IMR-90 (cell line): Measurements from ENCODE around the gene COL11A2. TPM values are rescaled to one million over a fixed set of nuclear protein-coding genes. Genes with fewer than 3 reads are reported as not detected.

Experiments
- ATAC-seq: fragments of 200-7000 bp; cut with Tn5 transposase; 2 replicates; pipeline ENCODE4 v1.9.1; 2020; ENCODE audit warnings: low read depth, mild to moderate bottlenecking, moderate library complexity
- BruUV-seq: library from RNA; stranded (reverse); fragments of 400-500 nt; replicated peaks from 2 replicates; lab custom pipeline; 2021; lab: Mats Ljungman, UMichigan
- CTCF ChIA-PET: fragments of 300-600 bp; formaldehyde crosslinking; extraction: SDS; loops from one replicate; lab custom pipeline; 2021; ENCODE audit warnings: antibody characterized with exemption; lab: Yijun Ruan, JAX
- POLR2A ChIA-PET: fragments of 300-600 bp; sonication (Branson Sonifier 250); formaldehyde crosslinking; loops from one replicate; lab custom pipeline; 2022; ENCODE audit warnings: antibody characterized with exemption; ENCODE audit not compliant: unreplicated experiment; lab: Charles Lee
- DNase-seq: peaks from one replicate; pipeline ENCODE4 v3.0.0; 2013
- H2AFZ ChIP-seq: replicated peaks from 2 replicates; pipeline ENCODE3; 2013; ENCODE audit warnings: low read length, mild to moderate bottlenecking; ENCODE audit not compliant: poor library complexity
- H2AK5ac ChIP-seq: 2 replicates; pipeline ENCODE4 v1.6.1; 2013; ENCODE audit warnings: low read depth, low read length, inconsistent platforms
- H2AK9ac ChIP-seq: replicated peaks from 2 replicates; pipeline ENCODE3; 2013; ENCODE audit warnings: mild to moderate bottlenecking, low read depth, low read length, moderate library complexity; ENCODE audit not compliant: poor library complexity
- H2BK120ac ChIP-seq: 2 replicates; pipeline ENCODE4 v1.6.1; 2013; ENCODE audit warnings: low read depth, low read length, inconsistent platforms
- H2BK15ac ChIP-seq: 3 replicates; pipeline ENCODE4 v1.6.1; 2013; ENCODE audit warnings: low read depth, low read length, inconsistent platforms
- H2BK20ac ChIP-seq: 2 replicates; pipeline ENCODE4 v1.6.1; 2013; ENCODE audit warnings: low read depth, mild to moderate bottlenecking, inconsistent platforms, low read length, moderate library complexity
- H2BK5ac ChIP-seq: 2 replicates; pipeline ENCODE4 v1.6.1; 2013; ENCODE audit warnings: mild to moderate bottlenecking, low read depth, low read length, inconsistent platforms; ENCODE audit not compliant: poor library complexity, severe bottlenecking
- H3K14ac ChIP-seq: replicated peaks from 2 replicates; pipeline ENCODE4 v1.6.1; 2013; ENCODE audit warnings: low read depth, low read length, inconsistent platforms
- H3K18ac ChIP-seq: 2 replicates; pipeline ENCODE4 v1.6.1; 2013; ENCODE audit warnings: low read depth, low read length, control low read depth
- H3K23ac ChIP-seq: 2 replicates; pipeline ENCODE4 v1.6.1; 2013; ENCODE audit warnings: low read depth, low read length, inconsistent platforms
- H3K27ac ChIP-seq: 2 replicates; pipeline ENCODE4 v1.5.1; 2013; ENCODE audit warnings: mild to moderate bottlenecking, control low read depth, low read length; ENCODE audit not compliant: insufficient read depth
- H3K27me3 ChIP-seq: 2 replicates; pipeline ENCODE4 v1.6.1; 2013; ENCODE audit warnings: low read length; ENCODE audit not compliant: control insufficient read depth, insufficient read depth
- H3K36me3 ChIP-seq: 2 replicates; pipeline ENCODE4 v1.6.1; 2013; ENCODE audit warnings: low read length, mixed read lengths; ENCODE audit not compliant: control insufficient read depth, insufficient read depth
- H3K4ac ChIP-seq: 2 replicates; pipeline ENCODE4 v1.6.1; 2013; ENCODE audit warnings: low read depth, low read length, inconsistent platforms
- H3K4me1 ChIP-seq: 2 replicates; pipeline ENCODE4 v1.6.1; 2013; ENCODE audit warnings: low read length, mixed read lengths; ENCODE audit not compliant: control insufficient read depth, insufficient read depth
- H3K4me2 ChIP-seq: 2 replicates; pipeline ENCODE4 v1.6.1; 2013; ENCODE audit warnings: low read depth, mild to moderate bottlenecking, control low read depth, low read length, moderate library complexity
- H3K4me3 ChIP-seq: 2 replicates; pipeline ENCODE4 v1.5.1; 2013; ENCODE audit warnings: low read depth, mild to moderate bottlenecking, control low read depth, low read length, moderate library complexity; ENCODE audit not compliant: insufficient read depth
- H3K56ac ChIP-seq: 2 replicates; pipeline ENCODE4 v1.6.1; 2013; ENCODE audit warnings: low read length, inconsistent platforms; ENCODE audit not compliant: insufficient read depth; ENCODE audit errors: extremely low read depth
- H3K79me1 ChIP-seq, 2 experiments: 2 replicates each; pipeline ENCODE4 v1.6.1; 2013; ENCODE audit warnings: low read length in 2 of 2, inconsistent platforms in 1 of 2, low read depth in 1 of 2
- H3K9ac ChIP-seq: 2 replicates; pipeline ENCODE4 v1.6.1; 2013; ENCODE audit warnings: low read depth, low read length, control low read depth
- H3K9me1 ChIP-seq: 2 replicates; pipeline ENCODE4 v1.6.1; 2013; ENCODE audit warnings: low read length, inconsistent platforms; ENCODE audit not compliant: insufficient read depth
- H3K9me3 ChIP-seq: 2 replicates; pipeline ENCODE4 v1.6.1; 2013; ENCODE audit warnings: low read length; ENCODE audit not compliant: control insufficient read depth, insufficient read depth
- H4K20me1 ChIP-seq: 2 replicates; pipeline ENCODE4 v1.6.1; 2013; ENCODE audit warnings: low read length, inconsistent platforms; ENCODE audit not compliant: insufficient read depth
- H4K5ac ChIP-seq: 2 replicates; pipeline ENCODE4 v1.6.1; 2013; ENCODE audit warnings: mild to moderate bottlenecking, low read depth, low read length, control low read depth
- H4K8ac ChIP-seq, 2 experiments: 2 replicates each; pipeline ENCODE4 v1.6.1; 2013; ENCODE audit warnings: low read depth in 2 of 2, low read length in 2 of 2, control low read depth in 1 of 2, inconsistent platforms in 1 of 2
- H4K91ac ChIP-seq: 2 replicates; pipeline ENCODE4 v1.6.1; 2013; ENCODE audit warnings: low read depth, low read length, inconsistent platforms; ENCODE audit not compliant: insufficient read depth
- ELK1 ChIP-seq: fragments of 150-350 bp; IDR thresholded peaks from 2 replicates; pipeline ENCODE4 v1.6.1; 2016; ENCODE audit warnings: low read depth, mild to moderate bottlenecking, low read length, moderate library complexity, borderline replicate concordance
- FOS ChIP-seq: fragments of 150-350 bp; IDR thresholded peaks from 2 replicates; pipeline ENCODE4 v1.6.1; 2016; ENCODE audit warnings: low read depth, low read length
- POLR2A ChIP-seq: IDR thresholded peaks from 2 replicates; pipeline ENCODE4 v1.6.1; 2012; ENCODE audit warnings: mild to moderate bottlenecking, low read depth, low read length
- RCOR1 ChIP-seq: IDR thresholded peaks from 2 replicates; pipeline ENCODE4 v1.6.1; 2012; ENCODE audit warnings: mild to moderate bottlenecking, low read length, improper control_type of control experiment; ENCODE audit not compliant: insufficient replicate concordance
- WGBS, 2 experiments: methylation state at CpG; one replicate each; pipeline versions ENCODE4 v1.1.5 to v1.1.7; 2013; ENCODE audit warnings: missing lambda C conversion rate in 2 of 2; ENCODE audit not compliant: insufficient read length in 1 of 2; ENCODE audit errors: extremely low coverage in 2 of 2; 5-methylcytosine and 5-hydroxymethylcytosine counted together
- dilution Hi-C: fragments of 300-500 bp; cut with HindIII; formaldehyde crosslinking; loops from one replicate; pipeline ENCODE4 v1.14.3; 2018; ENCODE audit warnings: low sequenced_read_pairs; ENCODE audit not compliant: unreplicated experiment
- in situ Hi-C: fragments of 300-500 bp; cut with MboI; formaldehyde crosslinking; loops from 3 replicates; pipeline ENCODE4 v1.14.3; 2019; ENCODE audit warnings: low sequenced_read_pairs, inconsistent platforms, mixed read lengths
- intact Hi-C: fragments of 100-400 bp; cut with micrococcal nuclease; formaldehyde crosslinking; loops from 2 replicates; pipeline ENCODE4 v1.10.0; 2022
- polyA plus RNA-seq, 3 experiments: library from polyadenylated mRNA; depleted of rRNA; stranded (reverse); fragments of >200 nt; gene quantifications; 2 replicates each; pipeline ENCODE4 v1.2.3, GENCODE V29; 2012; ENCODE audit warnings: low replicate concordance in 1 of 3
- total RNA-seq: library from RNA; depleted of rRNA; stranded (reverse); fragments of >200 nt; gene quantifications from 2 replicates; pipeline ENCODE4 v1.2.3, GENCODE V29; 2012

Gene COL11A2
- total and polyA plus RNA-seq, 2 of the 4 experiments (the other 2 are of a cell fraction), result under 0.01 to 0.38 TPM

GRCh38 chr6:33213166-33213988 lies 21.1 kb upstream of the COL11A2 start:
- no peaks in the 10 kb centered on the region for H4K20me1 ChIP-seq
- no peaks in the 10 kb centered on the region for H3K9me3 ChIP-seq
- H3K23ac ChIP-seq, result peak overlapping the region; percentile 82
- no peak overlapping the region for H3K56ac ChIP-seq
- H4K8ac ChIP-seq, result peak overlapping the region; percentile 70 to 85
- POLR2A ChIA-PET, result interaction anchor here (0.6 kb wide), 1 partner anchor 105 kb away, joined by 7 read pairs; no protein-coding TSS in a partner anchor
- CTCF ChIA-PET, result interaction anchor here (0.6 kb wide), 1 partner anchor 183 kb away, joined by 3 read pairs; no protein-coding TSS in a partner anchor
- no peak overlapping the region for H2BK15ac ChIP-seq
- peak overlapping the region; percentile 72 for H4K5ac ChIP-seq
- H3K9me1 ChIP-seq, result no peaks in the 10 kb centered on the region
- peak overlapping the region; percentile 33; the same call in 1 of the 2 replicates for H2BK120ac ChIP-seq
- H4K91ac ChIP-seq, result peak overlapping the region; percentile 53
- peaks cover 7 to 19% of the 10 kb centered on the region in 2 experiments for H3K79me1 ChIP-seq
- BruUV-seq, result no TSS peak
- H3K27me3 ChIP-seq, result peaks cover 18% of the 10 kb centered on the region
- H3K14ac ChIP-seq, result peak overlapping the region; percentile 78
- H3K9ac ChIP-seq, result peak overlapping the region; percentile 72
- peak overlapping the region; percentile 59 for H3K4me3 ChIP-seq
- H3K36me3 ChIP-seq, result peaks cover 20% of the 10 kb centered on the region
- H3K4ac ChIP-seq, result peak overlapping the region; percentile 67
- 3% methylated on average over 12 of the region's 43 CpGs; no CpG with 5 or more reads in 1 of the 2 experiments for WGBS, 2 experiments
- peak overlapping the region; percentile 92 for H2AFZ ChIP-seq
- peak; percentile 69 for ATAC-seq
- TF ChIP-seq RCOR1, result no peak
- 0 out of 2 replicates have a peak, but pooled peaks have one; percentile 10 for TF ChIP-seq POLR2A
- no peak for TF ChIP-seq ELK1
- no peak for TF ChIP-seq FOS
- DNase-seq, result no peak
- H3K4me1 ChIP-seq, result peaks cover 2% of the 10 kb centered on the region; the same call in 1 of the 2 replicates
- H3K27ac ChIP-seq, result peak overlapping the region; percentile 10; the same call in 1 of the 2 replicates
- H3K18ac ChIP-seq, result peak overlapping the region; percentile 46
- no peak overlapping the region for H2BK20ac ChIP-seq
- no peak overlapping the region; the same call in 1 of the 2 replicates for H2AK5ac ChIP-seq
- dilution Hi-C loops (no loop called here), in situ Hi-C loops (no loop called here), intact Hi-C loops (no loop called here)
- H2AK9ac ChIP-seq, result peak overlapping the region; percentile 89
- H2BK5ac ChIP-seq, result no peak overlapping the region
- peak overlapping the region; percentile 94 for H3K4me2 ChIP-seq
